ENCODE results near the gene MAP1B.

The MAP1B gene

GRCh38 chr5:72123764-72124376 is 16.6 kb downstream of the MAP1B start:
- peaks cover 13% of the 10 kb centered on the region for H3K27me3 ChIP-seq (ENCODE audit: control insufficient read depth, insufficient read depth, low read length)

GRCh38 chr5:72125271-72125940 is 18.1 kb downstream of the MAP1B start:
- Histone ChIP-seq H3K27me3 (ENCODE audit: control insufficient read depth, insufficient read depth, low read length) (peaks cover 13% of the 10 kb centered on the region), H3K4me3 (ENCODE audit: low read length) (no peak overlapping the region), H3K9ac (ENCODE audit: low read length) (no peak overlapping the region), H3K9me3 (ENCODE audit: control insufficient read depth, low read length) (no peaks in the 10 kb centered on the region), H3K4me1 (ENCODE audit: control insufficient read depth, insufficient read depth, low read length) (no peaks in the 10 kb centered on the region), H3K36me3 (ENCODE audit: control insufficient read depth, insufficient read depth, low read length) (no peaks in the 10 kb centered on the region)

More at GRCh38 chr5:72123764-72124376, 16.6 kb downstream of the MAP1B start:
- no peak overlapping the region for H3K9ac ChIP-seq (ENCODE audit: low read length)
- no peaks in the 10 kb centered on the region for H3K4me1 ChIP-seq (ENCODE audit: control insufficient read depth, insufficient read depth, low read length)
- no peaks in the 10 kb centered on the region for H3K36me3 ChIP-seq (ENCODE audit: control insufficient read depth, insufficient read depth, low read length)
- H3K4me3 ChIP-seq (ENCODE audit: low read length), result no peak overlapping the region
- H3K9me3 ChIP-seq (ENCODE audit: control insufficient read depth, low read length), result no peaks in the 10 kb centered on the region

GRCh38 chr5:72125941-72126620 is 18.8 kb downstream of the MAP1B start:
- no peaks in the 10 kb centered on the region for H3K9me3 ChIP-seq (ENCODE audit: control insufficient read depth, low read length)
- H3K4me3 ChIP-seq (ENCODE audit: low read length), result no peak overlapping the region
- no peaks in the 10 kb centered on the region for H3K36me3 ChIP-seq (ENCODE audit: control insufficient read depth, insufficient read depth, low read length)
- H3K27me3 ChIP-seq (ENCODE audit: control insufficient read depth, insufficient read depth, low read length), result peaks cover 8% of the 10 kb centered on the region
- H3K9ac ChIP-seq (ENCODE audit: low read length), result no peak overlapping the region
- H3K4me1 ChIP-seq (ENCODE audit: control insufficient read depth, insufficient read depth, low read length), result no peaks in the 10 kb centered on the region

GRCh38 chr5:72126796-72127195 is 19.5 kb downstream of the MAP1B start:
- no peak overlapping the region for H3K9ac ChIP-seq (ENCODE audit: low read length)
- no peaks in the 10 kb centered on the region for H3K4me1 ChIP-seq (ENCODE audit: control insufficient read depth, insufficient read depth, low read length)
- H3K36me3 ChIP-seq (ENCODE audit: control insufficient read depth, insufficient read depth, low read length), result no peaks in the 10 kb centered on the region
- H3K4me3 ChIP-seq (ENCODE audit: low read length), result no peak overlapping the region
- peaks cover 8% of the 10 kb centered on the region for H3K27me3 ChIP-seq (ENCODE audit: control insufficient read depth, insufficient read depth, low read length)
- H3K9me3 ChIP-seq (ENCODE audit: control insufficient read depth, low read length), result no peaks in the 10 kb centered on the region

- Histone ChIP-seq H3K4me1 (ENCODE audit: control insufficient read depth, insufficient read depth, low read length) (no peaks in the 10 kb centered on the region), H3K27me3 (ENCODE audit: control insufficient read depth, insufficient read depth, low read length) (peaks cover 3% of the 10 kb centered on the region)
These were observed 22.4 kb downstream of the MAP1B start for GRCh38 chr5:72129725-72130124.

GRCh38 chr5:72130351-72130761 is 23.1 kb downstream of the MAP1B start:
- H3K4me1 ChIP-seq (ENCODE audit: control insufficient read depth, insufficient read depth, low read length), result no peaks in the 10 kb centered on the region
- peaks cover 3% of the 10 kb centered on the region for H3K27me3 ChIP-seq (ENCODE audit: control insufficient read depth, insufficient read depth, low read length)
- H3K9me3 ChIP-seq (ENCODE audit: control insufficient read depth, low read length), result no peaks in the 10 kb centered on the region
- no peak overlapping the region for H3K4me3 ChIP-seq (ENCODE audit: low read length)
- H3K9ac ChIP-seq (ENCODE audit: low read length), result no peak overlapping the region
- H3K36me3 ChIP-seq (ENCODE audit: control insufficient read depth, insufficient read depth, low read length), result no peaks in the 10 kb centered on the region

More at GRCh38 chr5:72129725-72130124, 22.4 kb downstream of the MAP1B start:
- no peak overlapping the region for H3K4me3 ChIP-seq (ENCODE audit: low read length)
- no peaks in the 10 kb centered on the region for H3K36me3 ChIP-seq (ENCODE audit: control insufficient read depth, insufficient read depth, low read length)
- H3K9me3 ChIP-seq (ENCODE audit: control insufficient read depth, low read length), result no peaks in the 10 kb centered on the region
- H3K9ac ChIP-seq (ENCODE audit: low read length), result no peak overlapping the region

- H3K4me1 ChIP-seq (ENCODE audit: control insufficient read depth, insufficient read depth, low read length), result no peaks in the 10 kb centered on the region
- no peak overlapping the region for H3K9ac ChIP-seq (ENCODE audit: low read length)
- no peaks in the 10 kb centered on the region for H3K27me3 ChIP-seq (ENCODE audit: control insufficient read depth, insufficient read depth, low read length)
- no peaks in the 10 kb centered on the region for H3K9me3 ChIP-seq (ENCODE audit: control insufficient read depth, low read length)
- H3K36me3 ChIP-seq (ENCODE audit: control insufficient read depth, insufficient read depth, low read length), result no peaks in the 10 kb centered on the region
- H3K4me3 ChIP-seq (ENCODE audit: low read length), result no peak overlapping the region
These were observed 26.1 kb downstream of the MAP1B start for GRCh38 chr5:72133212-72133990.

GRCh38 chr5:72134226-72134899 is 27.1 kb downstream of the MAP1B start:
- H3K36me3 ChIP-seq (ENCODE audit: control insufficient read depth, insufficient read depth, low read length), result no peaks in the 10 kb centered on the region
- H3K4me3 ChIP-seq (ENCODE audit: low read length), result no peak overlapping the region
- no peak overlapping the region for H3K9ac ChIP-seq (ENCODE audit: low read length)
- H3K9me3 ChIP-seq (ENCODE audit: control insufficient read depth, low read length), result no peaks in the 10 kb centered on the region
- H3K4me1 ChIP-seq (ENCODE audit: control insufficient read depth, insufficient read depth, low read length), result no peaks in the 10 kb centered on the region
- H3K27me3 ChIP-seq (ENCODE audit: control insufficient read depth, insufficient read depth, low read length), result no peaks in the 10 kb centered on the region

- no peaks in the 10 kb centered on the region for H3K36me3 ChIP-seq (ENCODE audit: control insufficient read depth, insufficient read depth, low read length)
- no peaks in the 10 kb centered on the region for H3K27me3 ChIP-seq (ENCODE audit: control insufficient read depth, insufficient read depth, low read length)
- no peak overlapping the region for H3K4me3 ChIP-seq (ENCODE audit: low read length)
- no peaks in the 10 kb centered on the region for H3K9me3 ChIP-seq (ENCODE audit: control insufficient read depth, low read length)
- H3K4me1 ChIP-seq (ENCODE audit: control insufficient read depth, insufficient read depth, low read length), result no peaks in the 10 kb centered on the region
- no peak overlapping the region for H3K9ac ChIP-seq (ENCODE audit: low read length)
These were observed 30.6 kb downstream of the MAP1B start for GRCh38 chr5:72137826-72138409.

- H3K9me3 ChIP-seq (ENCODE audit: control insufficient read depth, low read length), result no peaks in the 10 kb centered on the region
- no peaks in the 10 kb centered on the region for H3K27me3 ChIP-seq (ENCODE audit: control insufficient read depth, insufficient read depth, low read length)
- H3K9ac ChIP-seq (ENCODE audit: low read length), result no peak overlapping the region
- no peak overlapping the region for H3K4me3 ChIP-seq (ENCODE audit: low read length)
- no peaks in the 10 kb centered on the region for H3K36me3 ChIP-seq (ENCODE audit: control insufficient read depth, insufficient read depth, low read length)
- H3K4me1 ChIP-seq (ENCODE audit: control insufficient read depth, insufficient read depth, low read length), result no peaks in the 10 kb centered on the region
These were observed 31.8 kb downstream of the MAP1B start for GRCh38 chr5:72138943-72139521.

GRCh38 chr5:72140711-72141110 is 33.4 kb downstream of the MAP1B start:
- Histone ChIP-seq H3K27me3 (ENCODE audit: control insufficient read depth, insufficient read depth, low read length) (no peaks in the 10 kb centered on the region), H3K9me3 (ENCODE audit: control insufficient read depth, low read length) (no peaks in the 10 kb centered on the region), H3K36me3 (ENCODE audit: control insufficient read depth, insufficient read depth, low read length) (no peaks in the 10 kb centered on the region), H3K4me3 (ENCODE audit: low read length) (no peak overlapping the region), H3K4me1 (ENCODE audit: control insufficient read depth, insufficient read depth, low read length) (no peaks in the 10 kb centered on the region), H3K9ac (ENCODE audit: low read length) (no peak overlapping the region)
